ENCODE data around the gene COTL1.

COTL1 gene

DNA sequence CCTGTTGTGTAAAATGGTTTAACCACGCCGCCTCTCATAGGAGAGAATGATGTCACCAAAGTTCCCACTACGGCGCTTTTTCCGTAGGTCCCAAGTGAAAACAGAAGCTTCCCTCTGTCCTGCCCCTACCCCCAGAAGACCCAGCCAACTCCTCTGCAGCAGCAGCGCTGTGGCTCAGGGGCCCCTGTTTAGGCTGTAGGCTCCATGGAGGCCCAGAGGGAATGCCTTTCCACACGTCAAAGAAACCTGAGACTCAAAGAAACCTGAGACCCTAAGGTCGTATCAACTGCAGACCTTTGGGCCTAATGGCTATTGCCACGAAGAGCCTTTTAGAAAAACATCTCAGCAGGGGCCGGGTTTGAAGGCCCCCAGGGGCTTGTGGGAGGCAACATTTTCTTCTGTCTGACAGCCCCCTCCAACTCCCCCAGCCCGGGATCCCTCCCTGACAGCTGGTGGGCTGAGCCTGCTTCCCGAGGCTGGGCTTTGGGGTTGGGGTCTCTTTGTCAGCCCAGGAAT is 70.3 kb downstream of the COTL1 start:
- DNase-seq, result no peak

DNA sequence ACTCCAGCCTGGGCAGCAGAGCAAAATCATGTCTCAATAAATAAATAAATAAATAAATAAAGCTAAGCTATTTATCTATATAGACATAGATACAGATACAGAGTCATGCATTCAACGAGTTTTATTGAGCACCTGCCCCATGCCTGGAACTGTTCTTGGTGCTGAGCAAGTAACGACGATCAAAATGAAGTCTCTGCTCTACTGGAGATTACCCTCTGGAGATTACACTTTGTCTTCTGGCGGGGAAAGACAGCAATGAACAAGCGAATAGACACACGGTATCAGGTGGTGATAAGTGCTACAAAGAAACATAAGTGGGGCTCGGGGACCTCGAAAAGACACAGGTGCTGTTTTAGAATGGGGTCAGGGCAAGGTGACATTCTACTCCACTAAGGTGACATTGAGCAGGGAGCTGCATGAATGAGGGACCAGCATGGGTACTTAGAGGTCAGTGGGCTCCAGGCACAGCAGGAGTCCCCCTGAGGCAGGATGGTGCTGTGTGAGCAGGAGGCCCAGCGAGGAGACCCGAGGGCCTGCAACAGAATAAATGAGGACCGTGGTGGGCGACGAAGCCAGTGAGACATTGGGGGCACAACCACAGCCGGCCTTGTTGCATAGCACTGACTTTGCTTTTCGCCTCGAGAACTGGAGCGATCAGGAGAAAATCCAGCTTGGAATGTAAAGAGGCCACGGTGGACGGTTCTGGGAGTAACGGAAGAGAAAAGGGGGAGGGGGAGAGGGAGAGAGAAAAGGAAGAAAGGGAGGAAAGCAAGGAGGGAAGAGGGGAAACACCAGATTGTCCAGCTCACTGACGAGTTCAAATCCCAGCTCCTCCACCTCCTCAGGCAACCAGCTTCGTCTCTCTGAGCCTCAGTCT is 71.0 kb downstream of the COTL1 start:
- no peak for DNase-seq

DNA sequence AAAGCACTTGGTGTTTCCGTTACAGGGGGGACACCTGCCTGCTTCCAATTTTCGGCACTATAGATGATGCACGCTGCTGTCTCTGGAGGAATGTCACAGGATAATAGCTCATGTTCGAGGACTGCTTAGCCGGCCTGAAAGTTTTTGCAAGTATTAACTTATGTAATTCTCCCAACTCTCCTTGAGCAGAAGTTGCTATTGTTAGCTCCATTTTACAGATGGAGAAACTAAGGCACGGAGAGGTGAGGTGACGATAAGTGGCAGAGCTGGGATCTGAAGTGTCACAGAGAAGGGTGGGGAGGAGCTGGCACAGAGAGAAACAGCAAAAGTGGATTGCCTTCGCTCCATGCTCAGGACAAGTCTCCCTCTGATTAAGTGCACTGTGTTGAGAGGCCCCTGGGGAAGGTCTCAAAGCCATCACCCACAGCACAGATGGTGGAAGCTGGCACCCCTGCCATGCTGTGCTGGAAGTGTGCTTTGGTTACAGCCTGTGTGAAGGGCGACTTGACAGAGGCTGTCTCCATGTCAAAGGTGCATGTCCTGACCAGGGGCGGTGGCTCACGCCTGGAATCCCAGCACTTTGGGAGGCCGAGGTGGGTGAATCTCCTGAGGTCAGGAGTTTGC is 72.7 kb downstream of the COTL1 start:
- DNase-seq, result no peak

DNA sequence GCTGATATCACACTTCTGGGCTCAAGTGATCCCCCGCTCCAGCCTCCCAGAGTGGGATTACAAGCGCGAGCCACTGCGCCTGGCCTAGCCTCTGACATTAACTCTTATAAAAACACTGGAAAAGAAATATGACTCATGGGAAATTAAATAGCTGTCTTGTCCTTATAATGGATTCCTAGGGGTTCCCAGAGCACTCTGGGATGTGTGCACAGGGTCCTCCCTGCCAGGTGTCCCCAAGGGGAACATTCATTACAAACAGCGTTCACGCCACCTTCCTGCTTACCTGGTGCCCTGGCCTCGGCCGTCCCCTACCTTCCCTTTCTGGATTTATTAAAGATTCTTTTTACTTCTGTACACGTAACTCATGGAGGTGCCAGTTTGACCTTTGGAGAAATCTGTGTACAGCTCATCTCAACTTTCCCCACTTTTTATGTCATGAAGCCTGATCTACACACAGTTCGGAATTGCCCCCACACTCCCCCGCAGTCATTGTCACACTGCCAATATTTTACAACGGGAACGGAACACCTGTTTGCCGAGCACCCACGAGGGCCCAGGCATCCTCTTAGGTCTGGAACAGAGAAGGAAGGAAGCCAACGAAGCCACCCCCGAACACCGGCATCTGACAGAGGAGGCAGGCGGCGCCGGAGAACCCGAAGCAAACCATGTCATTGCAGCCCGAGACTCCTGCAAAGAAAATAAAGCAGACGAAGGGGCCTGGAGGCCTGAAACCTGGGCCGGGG is 73.7 kb downstream of the COTL1 start:
- DNase-seq, result no peak

DNA sequence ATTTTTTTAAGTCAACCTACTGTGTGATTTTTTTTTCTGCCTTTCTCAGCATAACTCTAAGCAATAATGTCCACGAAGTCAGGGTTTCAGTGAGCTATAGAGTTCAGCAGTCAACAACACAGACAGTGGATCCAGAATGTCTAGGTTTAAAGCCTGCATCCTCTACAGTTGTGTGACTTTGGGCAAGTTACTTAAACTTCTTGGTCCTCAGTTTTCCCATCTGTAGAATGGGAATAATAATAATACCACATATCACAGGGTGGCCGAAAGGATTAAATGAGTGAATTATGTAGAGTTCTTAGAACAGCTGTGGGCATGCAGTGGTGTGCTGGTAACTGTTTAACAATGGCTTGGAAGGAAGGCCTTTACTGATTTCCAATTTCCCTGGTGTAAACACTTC is 74.6 kb downstream of the COTL1 start:
- DNase-seq, result no peak

DNA sequence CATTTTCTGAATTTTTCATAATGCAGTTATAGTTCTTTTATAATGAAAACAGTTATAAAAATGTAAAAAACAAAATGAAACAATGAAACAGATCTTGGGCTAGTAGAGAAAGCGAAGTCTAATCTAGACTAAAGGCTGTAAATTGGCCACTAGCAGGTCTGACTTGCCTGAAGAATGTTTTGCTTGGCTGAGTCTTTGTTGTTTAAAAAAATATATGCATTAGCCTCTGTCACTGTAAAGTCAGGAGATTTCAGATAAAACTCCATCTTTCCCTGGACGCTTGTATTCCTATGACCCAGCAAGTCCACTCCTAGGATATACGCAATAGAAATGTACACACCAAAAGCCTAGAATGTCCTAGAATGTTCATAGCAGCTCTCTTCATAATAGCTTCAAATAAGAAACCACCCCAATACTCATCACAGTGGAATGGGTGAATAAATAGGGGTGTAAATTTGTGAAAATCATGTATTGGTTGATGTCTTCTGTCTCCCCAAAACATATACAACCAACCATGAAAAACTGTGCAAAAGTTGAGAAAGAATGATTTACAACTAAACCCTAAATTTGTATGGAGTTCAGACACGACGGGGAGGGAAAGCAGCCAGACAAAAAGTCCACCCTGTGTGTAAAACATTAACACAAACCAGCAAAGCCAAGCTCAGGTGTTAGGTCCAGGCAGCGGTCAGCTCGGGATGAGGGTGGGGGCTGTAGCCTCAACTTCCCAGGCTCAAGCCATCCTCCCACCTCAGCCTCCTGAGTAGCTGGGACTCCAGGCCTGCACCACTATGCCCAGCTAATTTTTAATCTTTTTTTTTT is 75.7 kb downstream of the COTL1 start:
- no peak for DNase-seq

DNA sequence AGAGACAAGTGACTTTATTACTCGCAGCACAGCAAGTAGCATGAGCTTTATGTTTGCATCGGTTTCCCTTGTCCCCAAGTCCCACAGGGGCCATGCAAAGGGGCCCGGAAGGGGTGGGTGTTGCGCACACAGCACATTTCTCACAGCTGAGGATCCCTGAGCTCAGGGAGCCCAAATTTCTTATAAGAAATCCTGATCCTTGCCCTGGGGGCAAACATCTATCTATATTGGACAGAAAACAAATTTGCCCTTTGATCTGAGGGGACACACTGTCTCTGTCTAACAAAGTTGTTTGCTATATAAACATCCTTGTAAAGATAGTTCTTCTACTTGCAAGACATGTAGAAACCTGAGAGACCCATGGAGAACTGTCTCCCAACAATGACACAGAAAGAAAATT is 77.7 kb downstream of the COTL1 start:
- no peak for DNase-seq

DNA sequence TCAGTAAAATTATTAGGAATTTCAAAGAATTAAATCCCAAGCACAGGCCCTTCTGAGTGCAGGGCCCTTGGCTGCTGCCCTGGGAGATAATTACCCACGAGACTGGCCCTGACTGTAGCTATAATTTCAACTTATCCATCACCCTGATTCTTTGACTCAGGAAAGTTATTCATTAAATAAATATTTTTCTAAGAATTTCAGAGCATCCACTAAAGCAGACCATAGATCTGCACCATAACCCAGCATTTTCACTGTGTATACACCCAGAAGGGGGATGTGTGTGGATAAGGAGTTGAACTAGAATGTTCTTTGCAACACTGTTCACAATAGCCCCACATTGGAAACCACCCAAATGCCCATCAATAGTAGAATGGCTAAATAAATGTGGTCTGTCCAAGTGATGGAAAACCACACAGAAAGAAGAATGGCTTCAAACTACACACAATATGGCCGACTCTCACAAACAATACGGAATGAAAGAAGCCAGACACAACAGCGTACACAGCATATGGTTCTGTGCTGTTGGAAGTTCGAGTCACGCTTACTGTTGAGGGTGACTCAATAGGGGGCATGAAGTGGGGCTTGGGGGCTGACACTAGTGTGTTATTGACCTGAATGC is 79.5 kb downstream of the COTL1 start:
- no peak for DNase-seq

DNA sequence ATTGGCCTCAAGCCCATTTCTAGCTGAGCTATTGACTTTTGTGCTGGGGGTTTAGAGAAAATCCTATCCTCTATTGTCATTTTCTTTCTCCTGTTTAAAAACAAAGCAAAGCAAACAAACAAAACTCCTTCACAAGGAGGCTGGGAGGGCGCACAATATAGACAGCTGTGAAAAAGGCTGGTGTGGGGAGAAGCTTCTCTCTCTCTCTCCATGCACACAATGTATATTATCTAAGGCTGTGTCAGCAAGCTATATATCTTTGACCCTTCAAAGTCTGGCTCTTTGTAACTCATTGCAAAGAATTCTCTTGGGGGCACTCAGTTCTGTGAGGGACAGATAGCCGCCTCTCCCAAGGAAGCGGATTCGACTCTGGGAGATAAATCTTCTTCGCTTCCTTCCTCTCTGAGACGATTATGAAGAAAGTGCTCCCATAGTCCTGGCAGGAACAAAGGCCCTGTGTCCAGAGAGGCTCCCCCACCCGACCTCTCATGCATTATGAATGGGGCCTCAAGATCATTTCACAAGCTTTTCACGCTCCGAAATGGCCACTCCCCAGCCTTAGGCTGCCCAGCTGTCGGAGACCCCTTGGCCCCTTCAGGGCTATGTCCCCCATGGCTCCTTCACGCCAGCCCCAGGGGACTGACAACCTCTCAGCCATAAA is 80.3 kb downstream of the COTL1 start:
- DNase-seq, result no peak

DNA sequence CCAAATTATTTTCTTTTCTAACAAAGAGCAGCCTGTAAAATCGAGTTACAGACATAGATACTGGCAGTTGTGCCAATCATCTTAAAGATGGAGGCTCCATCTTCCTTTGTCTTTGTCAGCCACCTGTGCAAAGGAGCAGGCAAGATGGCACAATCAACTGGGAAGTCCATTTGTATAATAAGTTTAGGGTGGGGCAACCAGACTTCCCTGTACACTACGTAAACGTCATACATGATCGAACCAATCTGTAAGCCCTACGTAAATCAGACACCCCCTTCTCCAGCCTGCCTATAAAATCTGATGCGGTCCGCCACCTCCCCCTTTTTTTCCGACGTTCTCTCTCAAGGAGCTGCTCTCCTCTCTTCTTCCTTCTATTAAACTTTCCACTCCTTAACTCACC is 82.0 kb downstream of the COTL1 start:
- no peak for DNase-seq

DNA sequence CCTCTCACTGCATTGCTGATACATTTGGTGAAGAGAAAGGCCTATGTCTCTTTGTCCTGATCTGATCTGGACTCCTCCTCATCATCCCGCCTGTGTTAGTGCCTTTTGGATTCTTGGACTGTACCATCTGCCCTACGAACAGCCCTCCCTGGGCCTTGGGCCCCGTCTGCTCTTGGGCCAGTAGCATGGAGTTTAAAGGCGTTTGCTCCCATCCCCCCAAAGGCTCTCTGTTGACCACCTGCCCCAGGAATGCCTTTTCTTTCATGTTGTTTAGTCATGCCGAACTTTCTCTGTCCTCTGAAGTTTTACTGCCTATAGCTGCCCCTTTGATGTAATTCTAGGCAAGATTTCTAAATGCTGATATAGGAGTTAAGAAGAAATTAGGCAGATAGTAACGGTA is 82.5 kb downstream of the COTL1 start:
- no peak for DNase-seq

DNA sequence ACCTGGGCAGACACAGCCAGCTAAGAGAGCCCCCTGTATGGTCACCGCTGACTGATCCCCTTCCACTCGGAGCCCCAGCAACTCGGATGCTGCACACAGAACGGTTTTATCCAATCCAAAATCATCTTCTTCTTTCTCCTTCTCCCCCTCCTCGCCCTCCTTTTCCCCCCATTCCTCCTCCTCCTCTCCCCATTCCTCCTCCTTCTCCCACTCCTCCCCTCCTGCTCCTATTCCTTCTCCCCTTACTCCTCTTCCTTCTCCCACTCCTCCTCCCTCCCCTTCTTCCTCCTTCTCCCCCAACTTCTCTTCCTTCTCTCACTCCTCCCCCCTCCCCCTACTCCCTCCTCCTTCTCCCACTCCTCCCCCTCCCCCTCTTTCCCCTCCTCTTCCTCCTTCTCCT is 83.1 kb downstream of the COTL1 start:
- no peak for DNase-seq

DNA sequence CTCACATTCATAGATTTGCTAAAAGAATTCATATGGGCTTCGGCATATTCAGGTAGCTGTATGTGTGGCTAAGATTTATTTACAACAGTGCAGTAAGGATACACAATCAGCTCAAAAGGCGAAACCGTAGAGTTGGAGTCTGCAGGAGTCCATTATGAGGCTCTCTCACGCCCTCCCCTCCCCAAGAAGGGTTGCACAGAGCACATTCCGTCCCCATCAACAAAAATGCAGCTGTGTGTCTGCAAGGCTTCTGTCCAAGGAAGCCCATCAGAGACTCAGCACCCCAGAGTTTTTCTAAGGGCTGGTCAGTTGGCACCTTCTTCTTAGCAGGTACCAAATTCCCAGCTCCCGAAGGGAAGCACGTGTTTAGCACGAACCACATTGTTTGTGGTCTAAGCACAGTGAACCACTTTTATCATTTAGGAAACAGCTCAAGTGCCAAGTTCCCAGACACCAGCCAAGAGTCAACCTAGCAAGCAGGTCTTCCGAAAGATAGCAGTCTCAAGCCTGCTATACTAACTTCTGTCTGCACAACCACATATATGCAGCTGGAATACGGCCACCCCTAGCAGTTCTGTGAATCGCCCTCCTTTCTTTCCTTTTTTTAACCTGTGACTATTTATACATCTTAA is 84.9 kb downstream of the COTL1 start:
- no peak for DNase-seq

DNA sequence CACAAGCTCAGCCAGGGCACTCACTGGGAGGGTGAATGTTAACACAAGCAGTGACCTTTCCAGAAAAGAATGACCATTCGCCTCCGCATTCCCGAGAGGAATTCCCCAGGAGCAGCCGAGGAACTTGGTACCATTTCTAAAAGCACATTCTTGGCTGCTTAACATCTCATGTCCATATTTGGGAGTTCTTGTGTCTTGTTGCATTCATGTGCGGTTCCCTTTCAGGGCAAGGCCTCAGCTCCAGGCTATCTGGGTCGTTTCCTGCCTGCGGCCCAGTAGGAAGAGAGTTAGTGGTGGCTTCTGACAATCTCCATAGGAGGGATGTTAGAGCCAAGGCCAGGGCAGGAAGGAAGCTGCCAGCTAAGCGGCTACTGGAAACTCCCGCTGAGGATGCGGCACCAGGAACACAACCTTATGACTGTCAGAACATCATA is 85.6 kb downstream of the COTL1 start:
- no peak for DNase-seq

DNA sequence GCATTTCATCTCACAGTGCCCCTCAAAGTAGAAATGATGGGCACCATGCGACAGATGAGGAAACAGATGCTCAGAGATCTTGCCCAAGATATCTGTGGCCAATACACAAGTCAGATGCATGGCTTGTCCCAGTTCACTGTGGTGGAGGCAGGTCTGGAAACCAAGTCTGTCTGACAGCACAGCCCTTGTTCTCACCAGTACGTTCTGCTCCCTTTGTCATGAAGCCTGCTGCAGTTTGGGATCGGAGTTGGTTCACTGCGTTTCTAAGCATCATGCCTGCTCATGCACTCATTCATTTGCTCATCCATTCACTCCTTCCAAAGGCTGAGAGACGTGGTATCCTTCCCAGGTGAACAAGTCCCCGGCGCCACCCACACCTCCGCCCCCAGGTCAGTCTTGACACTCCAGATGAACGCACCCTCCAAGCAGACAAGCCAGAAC is 86.2 kb downstream of the COTL1 start:
- DNase-seq, result no peak

DNA sequence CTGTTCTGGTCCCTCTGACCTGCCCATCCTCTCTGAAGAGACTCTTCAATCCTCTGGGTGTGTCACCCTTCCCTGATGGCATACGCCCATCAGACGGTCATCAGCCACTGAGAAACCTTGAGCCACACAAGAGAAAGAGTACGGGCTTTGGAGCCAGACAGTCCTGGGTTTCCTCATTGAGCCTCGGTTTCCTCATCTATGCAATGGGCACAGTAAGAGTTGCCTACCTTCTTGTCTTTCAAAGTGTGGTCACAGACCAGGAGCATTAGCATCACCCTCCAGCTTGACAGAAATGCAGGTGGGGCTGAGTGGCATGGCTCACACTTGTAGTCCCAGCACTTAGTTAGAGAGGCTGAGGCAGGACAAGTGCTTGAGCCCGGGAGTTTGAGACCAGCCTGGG is 87.3 kb downstream of the COTL1 start:
- no peak for DNase-seq

DNA sequence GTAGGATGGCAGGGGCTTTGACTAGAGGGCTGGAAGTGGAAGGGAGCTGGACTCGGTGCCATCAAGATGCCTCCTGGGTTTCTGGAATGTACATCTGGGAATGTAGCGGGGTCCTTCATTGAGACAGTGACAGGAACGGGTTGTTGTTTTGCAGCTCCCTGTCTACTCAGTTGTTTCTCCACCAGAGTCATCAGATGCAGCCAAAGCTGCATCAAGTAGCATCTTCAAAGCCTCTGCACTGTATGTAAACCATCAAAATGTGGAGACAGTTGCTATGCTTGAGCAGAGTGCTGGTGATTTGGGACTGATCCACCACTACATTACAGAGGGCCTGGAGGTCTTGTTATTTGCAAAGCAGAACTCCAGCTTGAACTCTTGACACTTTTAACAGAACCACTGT is 88.3 kb downstream of the COTL1 start:
- no peak for DNase-seq

DNA sequence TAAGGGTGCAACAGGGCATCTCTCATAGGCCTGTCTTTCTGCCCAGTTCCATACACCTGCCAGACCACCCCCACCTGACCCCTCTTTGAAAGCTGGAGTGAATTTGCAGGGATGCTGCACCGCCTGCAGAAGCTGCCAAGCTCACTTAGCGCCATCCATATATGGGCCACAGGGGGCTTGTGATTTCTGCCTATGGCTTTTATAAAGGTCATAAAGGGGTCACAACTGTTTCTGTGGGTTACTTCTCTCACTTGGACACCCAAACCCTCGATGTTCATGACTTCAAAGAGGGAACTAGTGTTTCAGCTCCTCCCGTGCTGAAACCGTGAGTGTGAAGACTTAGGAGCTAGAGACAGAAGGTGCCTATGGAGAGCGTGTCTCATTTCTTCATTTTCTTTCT is 89.6 kb downstream of the COTL1 start:
- no peak for DNase-seq

DNA sequence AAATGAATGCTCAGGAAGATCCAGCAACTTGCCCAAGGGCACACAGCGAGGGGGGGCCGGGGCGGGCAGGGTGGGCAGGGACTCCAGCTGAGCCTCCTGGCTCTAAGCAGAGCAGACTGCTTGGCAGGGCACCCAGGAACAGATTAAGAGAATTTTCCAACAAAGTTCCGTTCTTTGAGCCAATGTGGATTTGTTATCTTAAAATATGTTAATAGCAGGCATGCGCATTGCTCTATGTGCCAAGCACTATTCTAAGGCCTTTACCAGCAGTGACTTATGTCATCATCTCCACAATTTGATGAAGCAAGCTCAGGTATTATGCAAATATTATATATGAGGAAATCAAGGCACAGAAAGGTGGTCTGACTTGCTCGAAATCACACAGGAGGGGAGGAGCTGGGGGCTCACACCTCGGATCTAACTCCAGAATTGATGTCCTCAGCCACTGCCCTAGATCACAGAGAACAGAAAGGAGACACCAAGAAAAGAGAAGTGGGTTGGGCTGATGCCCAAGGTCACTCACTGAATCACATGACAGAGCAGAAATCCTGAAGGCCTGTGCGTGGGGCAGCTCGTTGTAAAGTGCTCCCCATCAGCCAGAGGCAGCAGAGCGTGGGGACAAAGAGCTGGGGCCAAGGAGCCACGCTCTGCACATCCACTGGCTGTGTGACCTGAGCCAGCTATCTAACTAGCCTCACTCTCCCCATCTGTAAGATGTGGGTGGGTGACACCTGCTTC is 90.2 kb downstream of the COTL1 start:
- DNase-seq, result no peak

DNA sequence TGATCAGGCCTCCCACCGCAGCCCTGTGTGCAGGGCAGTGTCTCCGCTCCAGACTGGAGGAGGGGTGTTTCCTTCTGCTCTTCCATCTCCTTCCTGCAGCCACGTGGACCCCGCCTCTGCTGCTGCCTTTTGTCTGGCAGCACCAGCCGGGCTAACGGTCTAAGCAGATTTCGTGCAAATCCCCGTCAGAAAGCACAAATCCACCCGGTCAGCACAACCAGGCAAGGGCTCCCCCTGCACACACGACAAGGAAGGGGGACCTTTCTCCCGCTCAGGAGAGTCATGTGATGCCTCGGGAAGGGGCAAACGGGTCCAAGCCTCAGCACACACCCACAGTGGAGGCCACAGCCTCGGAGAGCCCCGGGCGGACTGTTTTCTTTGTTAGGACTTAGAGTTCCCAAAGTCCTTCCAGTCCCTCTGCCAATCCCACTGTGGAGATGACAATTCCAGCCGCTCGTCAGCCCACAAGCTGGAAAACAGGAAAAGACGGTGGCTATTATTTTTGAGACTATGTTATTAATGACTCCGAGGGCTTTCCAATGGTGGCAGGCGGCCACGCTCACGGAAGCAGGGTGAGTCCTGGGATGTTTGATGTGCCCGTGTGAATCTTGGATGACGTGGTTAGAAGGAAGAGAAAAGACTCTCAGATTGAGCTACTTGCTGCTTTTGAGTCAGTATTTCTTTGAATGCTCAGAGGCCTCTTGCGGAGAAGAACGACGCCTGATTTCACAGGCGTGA is 90.9 kb downstream of the COTL1 start:
- no peak for DNase-seq
